CD1c-positive myeloid dendritic cell (primary cell): ENCODE results near the gene KCNN3.
"Not testable (repeated sequence)": the region's sequence is repeated elsewhere in the genome, so short reads cannot be mapped to it uniquely, and the experiment has no call there.

ENCODE experiments used
- DNase-seq: peaks from one replicate; pipeline ENCODE4 v3.0.0-alpha.2; 2016; ENCODE audit errors: extremely low spot score

Gene KCNN3

DNA sequence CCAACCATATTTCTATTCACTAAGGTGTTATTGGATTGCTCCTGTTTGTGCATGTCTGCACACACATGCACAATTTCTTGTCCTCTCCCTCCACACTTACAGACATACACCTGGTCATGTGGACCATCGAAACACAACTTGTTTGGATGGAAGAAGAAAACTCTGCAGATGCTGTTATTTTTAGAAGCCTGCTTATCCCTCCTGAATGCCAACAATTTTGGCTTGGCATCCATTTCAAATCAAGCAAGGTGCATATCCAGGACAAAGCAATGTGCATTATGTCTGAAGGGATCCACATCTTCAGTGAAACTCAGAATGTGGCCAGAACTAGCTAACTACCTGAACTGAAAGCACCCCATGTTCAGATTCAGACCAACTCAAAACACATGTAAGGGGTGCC lies 163.2 kb downstream of the KCNN3 start:
- DNase-seq: no peak

DNA sequence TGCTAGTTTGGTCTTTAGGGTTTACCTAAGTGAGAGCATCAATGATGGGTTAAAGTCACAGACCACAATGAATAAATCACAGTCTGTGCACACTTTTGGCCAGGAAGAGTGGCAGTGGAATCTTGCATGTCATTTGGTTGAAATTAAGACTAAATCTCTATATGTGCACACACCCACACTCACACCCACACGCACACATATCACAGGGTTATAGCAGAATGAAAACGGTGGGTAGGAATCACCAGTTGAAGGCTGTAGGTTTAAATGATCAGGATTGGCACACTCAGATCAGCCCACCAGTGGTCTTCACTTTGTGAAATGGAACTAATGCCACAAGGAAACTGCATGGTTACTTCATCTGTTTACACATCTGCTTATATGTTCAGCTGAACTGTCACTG lies 164.5 kb downstream of the KCNN3 start:
- DNase-seq: no peak

DNA sequence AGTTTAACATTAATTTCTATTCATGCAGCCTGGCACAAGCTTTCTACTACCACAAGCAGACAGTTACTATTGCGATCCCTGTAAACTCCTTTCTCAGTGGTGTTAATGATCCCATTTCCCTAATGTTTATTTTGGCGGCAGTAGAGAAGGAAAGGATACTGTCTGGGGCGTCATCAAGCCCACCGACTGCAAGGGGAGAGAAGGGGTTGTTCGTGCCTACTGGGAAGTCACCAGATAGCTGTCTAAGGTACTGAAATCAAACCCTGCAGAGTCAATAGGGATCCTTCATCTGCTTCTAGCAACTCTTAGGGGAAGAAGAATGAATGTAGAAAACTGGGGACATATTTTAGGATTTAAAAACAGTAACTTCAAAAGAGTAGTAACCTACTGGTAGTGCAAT lies 166.9 kb downstream of the KCNN3 start:
- no peak for DNase-seq

DNA sequence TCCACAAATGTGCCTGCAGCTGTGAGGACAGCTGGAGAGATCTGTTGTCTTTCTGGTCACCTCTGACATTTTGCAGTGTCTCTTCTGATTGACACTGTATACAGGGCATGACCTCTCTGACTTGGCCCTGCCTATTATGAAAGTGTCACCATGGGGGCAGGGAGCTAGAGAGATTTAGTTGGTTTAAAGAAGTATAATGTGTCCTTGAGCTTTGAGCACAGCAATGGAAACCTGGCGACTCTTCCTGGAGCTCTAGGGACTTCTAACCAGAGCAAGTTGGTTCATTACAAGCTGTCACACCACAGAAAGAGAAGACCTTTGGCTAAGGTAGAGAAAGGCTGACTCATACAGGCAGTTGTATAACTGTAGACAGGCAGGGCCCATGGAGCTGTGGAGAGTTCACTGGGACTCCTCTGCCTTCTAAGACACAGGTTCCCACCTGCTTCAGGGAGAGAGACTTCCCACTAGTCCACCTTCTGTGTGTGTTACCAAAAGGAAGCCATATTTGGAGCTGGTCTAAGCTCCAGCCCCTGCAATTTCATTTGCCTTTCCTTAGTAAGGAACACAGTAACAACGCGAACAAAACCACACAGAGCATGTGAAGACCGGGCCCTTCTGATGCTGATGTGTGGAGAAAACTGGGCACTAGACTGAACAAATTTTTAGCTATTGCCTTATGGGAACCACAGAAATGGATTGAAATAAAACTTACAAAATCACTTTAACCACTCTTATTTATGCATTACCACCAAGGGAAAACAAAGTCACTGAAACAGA lies 171.6 kb downstream of the KCNN3 start:
- DNase-seq: no peak

DNA sequence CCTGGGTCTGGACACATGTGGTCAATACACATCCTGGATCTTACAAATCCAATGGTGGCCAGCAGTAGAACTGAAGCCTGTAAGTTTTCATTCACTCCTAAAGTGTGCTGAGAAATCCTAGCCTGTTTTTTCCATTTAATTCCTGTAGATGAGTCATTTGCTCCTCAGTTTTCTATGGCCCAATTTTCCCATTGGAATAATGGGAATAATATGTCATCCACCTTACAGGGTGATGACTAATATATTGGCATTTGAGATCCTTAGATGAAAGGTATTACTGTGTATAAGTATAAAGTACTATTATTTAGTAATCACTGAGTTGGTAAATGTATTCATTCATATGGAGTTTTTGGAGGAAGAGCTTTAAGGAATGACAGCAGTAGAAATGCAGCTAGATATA lies 172.4 kb downstream of the KCNN3 start:
- DNase-seq: no peak

DNA sequence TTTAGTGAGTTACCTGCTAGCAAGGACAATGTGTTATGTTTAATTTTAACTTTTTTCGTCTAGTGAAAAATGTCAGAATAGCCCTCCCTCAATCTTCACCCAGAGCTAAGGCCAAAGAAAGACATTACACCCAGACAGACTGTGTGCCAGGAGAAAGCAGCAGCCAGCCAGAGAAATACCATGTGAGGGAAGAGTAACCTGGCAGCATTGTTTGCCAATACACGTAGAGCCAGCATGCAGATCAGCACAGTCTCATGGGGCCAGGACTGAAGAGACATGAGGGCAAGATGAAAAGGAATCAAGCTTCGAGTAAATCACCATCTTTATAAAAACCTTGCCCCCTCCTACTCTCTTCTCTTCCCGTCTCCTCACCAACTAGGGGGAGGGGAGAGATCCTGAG lies 173.6 kb downstream of the KCNN3 start:
- no peak for DNase-seq

DNA sequence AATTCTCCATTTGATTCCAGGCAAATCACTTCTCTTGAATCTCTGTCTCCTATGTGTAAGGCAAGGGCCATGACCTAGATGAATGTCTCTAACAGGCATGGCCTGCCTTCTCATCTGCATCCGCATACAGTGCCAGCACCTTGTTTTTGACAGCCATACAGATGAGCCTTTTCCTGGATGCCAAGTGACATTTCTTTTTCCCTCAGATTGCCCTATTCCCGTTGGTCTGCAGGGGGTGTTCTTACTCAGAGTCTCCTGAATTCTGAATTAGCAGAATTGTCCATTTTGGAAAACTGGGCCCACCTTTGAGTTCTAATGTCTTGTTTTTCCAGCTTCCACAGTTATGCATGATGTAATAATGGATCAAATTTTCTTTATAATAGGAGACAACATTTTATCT lies 174.1 kb downstream of the KCNN3 start:
- no peak for DNase-seq

DNA sequence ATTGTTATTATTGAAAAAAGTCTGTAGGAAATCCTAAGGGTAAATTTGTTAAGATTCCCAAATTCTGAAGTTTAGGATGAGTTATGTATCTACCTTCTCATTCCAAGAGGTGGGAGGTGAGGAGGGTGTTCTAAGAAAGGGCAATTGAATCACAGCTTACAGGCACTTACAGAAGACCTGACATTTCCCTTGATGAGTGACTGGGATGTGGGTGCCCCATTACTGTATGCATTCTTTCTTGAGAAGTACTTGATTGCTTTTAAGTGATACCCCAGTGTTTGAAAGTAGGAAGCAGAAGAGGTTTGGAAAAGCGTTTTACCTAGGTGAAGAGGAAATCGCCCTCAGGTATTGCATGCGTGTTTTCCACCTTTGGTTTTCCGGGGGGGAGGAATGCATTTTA lies 175.1 kb downstream of the KCNN3 start:
- no peak for DNase-seq

DNA sequence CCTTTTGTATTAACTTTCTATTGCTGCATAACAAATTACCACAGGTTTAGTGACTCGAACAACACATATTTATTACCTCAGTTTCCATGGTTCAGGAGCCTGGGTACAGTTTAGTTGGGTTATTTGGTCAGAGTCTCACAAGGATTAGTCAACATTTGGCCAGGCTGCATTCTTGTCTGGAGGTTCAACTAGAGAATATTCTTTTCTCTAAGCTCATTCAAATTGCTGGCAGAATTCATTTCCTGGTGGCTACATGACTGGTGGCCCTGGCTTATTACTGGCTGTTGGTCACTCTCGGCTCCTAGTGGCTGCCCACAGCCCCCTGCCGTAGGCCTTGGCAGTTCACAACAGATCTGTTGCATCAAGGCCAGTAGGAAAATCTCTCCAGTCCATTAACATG lies 181.0 kb downstream of the KCNN3 start:
- DNase-seq: no peak

DNA sequence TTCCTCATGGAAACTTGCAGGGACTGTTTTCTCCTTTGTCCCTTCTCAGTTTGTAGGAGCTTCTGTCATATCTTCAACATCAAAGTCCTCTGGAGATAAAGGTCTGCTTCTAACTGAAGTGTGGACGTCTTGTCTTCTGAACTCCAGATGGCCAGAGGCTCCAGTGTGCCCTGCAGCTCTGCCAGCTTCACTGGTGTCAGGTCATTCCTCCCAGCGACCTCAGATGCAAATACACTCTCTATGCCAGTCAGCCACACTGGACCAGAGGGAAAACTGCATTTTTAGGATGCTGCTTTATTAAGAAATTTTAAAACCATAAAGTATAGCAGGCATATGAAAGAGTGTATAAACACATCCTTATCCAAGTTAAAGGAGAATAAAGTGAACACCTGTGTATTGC lies 183.6 kb downstream of the KCNN3 start:
- DNase-seq: no peak

DNA sequence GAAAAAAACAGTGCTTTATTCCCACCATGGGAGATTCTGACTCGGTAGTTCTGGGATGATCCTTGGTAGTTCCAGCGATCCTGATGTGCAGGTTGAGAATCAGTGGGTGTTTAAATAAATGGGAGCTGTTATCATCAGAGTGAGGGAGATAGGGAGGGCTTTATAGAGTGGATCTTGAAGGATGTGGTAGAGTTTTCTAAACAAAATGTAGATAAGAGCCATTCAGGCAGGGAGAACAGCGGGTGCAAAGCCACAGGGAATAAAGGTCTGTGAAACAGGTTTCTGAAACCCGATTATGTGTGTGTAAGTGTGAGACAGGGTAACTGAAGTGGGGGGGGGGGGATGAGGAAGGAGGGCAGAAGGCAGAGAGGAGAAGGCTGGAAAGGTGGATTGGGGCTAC lies 186.3 kb downstream of the KCNN3 start:
- DNase-seq: no peak

DNA sequence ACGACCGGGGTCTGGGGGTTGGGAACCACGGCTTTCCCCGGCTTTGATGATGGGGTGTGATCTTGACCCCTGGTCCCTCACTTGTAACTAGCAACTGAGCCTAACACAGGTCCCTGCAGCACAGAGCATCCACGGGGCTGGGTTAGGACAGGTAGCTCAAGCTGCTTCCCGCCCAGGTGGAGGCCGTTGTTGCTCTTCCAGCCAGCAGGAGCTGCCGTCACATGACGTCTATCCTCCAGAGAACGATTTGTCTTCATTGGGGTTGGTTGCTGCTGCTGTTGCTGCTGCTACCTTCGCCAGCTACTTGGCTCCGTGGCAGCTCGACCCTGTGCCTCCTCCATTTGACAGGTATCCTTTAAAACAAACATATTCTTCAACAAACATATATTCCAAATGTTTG lies 187.8 kb downstream of the KCNN3 start:
- DNase-seq: no peak

DNA sequence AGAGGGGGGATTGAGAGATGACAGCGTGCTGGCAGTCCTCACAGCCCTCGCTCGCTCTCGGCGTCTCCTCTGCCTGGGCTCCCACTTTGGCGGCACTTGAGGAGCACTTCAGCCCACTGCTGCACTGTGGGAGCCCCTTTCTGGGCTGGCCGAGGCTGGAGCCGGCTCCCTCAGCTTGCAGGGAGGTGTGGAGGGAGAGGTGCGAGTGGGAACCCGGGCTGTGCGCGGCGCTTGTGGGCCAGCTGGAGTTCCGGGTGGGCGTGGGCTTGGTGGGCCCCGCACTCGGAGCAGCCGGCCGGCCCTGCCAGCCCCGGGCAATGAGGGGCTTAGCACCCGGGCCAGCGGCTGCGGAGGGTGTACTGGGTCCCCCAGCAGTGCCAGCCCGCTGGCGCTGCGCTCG lies 192.2 kb downstream of the KCNN3 start:
- not testable (repeated sequence) for DNase-seq

DNA sequence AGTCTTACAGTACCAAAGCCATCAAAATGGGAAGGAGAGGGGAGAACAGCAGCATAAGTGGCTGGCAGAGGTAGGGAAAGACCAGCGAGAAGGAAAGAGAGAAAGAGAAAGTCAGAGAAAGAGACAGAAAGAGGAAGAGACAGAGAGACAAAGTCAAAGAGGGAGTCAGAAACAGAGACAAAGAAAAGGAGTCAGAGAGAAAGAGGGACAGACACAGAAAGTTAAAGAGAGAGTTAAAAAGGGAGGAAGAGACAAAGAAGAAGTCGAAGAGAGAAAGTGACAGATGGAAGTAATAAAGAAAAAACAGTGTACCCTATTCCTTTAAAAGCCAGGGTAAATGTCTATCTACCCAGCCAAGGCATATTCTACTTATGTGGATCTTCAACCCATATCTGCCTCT lies 193.2 kb downstream of the KCNN3 start:
- not testable (repeated sequence) for DNase-seq

DNA sequence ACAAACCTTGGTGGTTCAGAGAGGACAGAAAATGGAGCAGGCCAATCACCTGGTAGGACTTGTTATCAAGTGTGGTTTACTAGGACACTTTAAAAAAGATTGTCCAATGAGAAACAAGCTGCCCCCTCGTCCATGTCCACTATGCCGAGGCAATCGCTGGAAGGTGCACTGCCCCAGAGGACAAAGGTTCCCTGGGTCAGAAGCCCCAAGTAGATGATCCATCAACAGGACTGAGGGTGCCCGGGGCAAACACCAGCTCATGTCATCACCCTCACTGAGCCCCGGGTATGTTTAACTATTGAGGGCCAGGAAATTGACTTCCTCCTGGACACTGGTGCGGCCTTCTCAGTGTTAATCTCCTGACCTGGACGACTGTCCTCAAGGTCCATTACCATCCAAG lies 195.6 kb downstream of the KCNN3 start:
- DNase-seq: not testable (repeated sequence)

DNA sequence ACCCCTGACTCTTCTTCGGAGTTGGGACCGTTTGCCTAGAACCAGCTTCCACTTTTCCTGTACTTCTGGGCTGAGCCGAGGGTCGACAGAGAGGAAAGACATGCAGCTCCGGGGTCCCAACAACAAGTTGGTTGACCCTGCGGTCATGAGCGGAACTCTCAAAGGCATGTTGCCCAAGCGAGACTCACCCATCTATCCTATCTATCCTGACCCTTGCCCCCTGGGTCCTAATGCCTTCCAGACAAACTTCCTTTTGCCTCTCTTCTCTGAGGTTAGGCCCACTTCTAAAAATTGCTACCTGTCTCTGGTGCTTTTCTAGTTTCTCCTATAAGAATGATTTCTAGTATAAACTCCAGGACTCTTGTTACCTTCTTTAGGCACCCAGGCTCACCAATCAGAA lies 197.8 kb downstream of the KCNN3 start:
- not testable (repeated sequence) for DNase-seq

DNA sequence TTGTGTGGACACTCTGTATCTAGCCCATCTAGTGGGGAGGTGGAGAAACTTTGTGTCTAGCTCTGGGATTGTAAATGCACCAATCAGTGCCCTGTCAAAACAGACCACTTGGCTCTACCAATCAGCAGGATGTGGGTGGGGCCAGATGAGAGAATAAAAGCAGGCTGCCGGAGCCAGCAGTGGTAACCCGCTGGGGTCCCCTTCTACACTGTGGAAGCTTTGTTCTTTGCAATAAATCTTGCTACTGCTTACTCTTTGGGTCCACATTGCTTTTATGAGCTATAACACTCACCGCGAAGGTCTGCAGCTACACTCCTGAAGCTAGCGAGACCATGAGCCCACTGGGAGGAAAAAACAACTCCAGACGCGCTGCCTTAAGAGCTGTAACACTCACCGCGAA lies 198.7 kb downstream of the KCNN3 start:
- not testable (repeated sequence) for DNase-seq

DNA sequence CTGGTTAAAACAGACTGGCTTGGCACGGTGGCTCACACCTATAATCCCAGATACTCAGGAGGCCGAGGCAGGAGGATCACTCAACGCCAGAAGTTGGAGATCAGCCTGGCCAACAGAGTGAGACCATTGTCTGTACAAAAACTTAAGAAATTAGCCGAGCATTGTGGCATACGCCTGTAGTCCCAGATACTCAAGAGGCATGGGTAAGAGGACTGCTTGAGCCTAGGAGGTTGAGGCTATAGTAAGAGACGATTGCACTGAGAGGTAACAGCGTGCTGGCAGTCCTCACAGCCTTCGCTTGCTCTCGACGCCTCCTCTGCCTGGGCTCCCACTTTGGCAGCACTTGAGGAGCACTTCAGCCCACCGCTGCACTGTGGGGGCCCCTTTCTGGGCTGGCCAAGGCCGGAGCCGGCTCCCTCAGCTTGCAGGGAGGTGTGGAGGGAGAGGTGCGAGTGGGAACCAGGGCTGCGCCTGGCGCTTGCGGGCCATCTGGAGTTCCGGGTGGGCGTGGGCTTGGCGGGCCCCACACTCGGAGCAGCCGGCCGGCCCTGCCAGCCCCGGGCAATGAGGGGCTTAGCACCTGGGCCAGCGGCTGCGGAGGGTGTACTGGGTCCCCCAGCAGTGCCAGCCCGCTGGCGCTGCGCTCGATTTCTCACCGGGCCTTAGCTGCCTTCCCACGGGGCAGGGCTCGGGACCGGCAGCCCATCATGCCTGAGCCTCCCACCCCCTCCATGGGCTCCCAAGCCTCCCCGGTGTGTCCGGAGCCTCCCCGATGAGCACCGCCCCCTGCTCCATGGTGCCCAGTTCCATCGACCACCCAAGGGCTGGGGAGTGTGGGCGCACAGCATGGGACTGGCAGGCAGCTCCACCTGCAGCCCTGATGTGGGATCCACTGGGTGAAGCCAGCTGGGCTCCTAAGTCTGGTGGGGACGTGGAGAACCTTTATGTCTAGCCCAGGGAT lies 199.5 kb downstream of the KCNN3 start:
- DNase-seq: not testable (repeated sequence)

DNA sequence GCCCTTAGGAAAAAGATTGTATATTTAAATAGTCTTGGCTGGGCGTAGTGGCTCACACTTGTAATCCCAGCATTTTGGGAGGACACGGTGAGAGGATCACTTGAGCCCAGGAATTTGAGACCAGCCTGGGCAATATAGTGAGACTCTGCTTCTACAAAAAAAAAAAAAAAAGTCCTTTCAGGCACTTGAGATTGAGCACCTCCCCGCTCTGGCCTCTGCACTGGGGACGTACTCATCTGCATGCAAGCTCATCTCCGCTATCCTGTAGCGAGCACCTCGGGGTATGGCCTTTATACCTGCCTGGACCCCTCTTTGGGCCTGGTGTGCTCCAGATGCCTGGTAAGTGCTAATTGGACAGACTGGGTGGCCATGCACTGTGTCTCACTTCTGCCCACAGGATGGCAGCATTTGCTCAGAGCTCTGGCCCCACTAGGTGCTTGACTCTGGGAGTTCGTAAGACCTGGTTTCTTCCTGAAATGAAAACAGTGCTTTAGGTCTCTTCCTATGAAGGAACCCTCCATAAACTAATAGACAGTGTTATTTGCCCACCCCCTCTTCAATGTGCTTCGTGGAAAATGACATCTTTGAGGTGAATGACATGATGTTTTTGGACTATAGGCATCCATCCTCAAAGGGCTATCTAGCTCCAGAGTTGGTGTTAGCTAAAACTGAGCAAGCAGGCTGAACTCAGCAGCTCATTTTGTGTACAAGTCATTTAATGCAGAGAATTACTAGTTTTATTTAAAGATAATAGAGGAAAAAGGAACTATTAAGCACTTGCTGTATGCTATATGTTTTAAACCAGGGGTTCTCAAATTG lies 200.4 kb downstream of the KCNN3 start:
- peak; percentile 82 for DNase-seq

DNA sequence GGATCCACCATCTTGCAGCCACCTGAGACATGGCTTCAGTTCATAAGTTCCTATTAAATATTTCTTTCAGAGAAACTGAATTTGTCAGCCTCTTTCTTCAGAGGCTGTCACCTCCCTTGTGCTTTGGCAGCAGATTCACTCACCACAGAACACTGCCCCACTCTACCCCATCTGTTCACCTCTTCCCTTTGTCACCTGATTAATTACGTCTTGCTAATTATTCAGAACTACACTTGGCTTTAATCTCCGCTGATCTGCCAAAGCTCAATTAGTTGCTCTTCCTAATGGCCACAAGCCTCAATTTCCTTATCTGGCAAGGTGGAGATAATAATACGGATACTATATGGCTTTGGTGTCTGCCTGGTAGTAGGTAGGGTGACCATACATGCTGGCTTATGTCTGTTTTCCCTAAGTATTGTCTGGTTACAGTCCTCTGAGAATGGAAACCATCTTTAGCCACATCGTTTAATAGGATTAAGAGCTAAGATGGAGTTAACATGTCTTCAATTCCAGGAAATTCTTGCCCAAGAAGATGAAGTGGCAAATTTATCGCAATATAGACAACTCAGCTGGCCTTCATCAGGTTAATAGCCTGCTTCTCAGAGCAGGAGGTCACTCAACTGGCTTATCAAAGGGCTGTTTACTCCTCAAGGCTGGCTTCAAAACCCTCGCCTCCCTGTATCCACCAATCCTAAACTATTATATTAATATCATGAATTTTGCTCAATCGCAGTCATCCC lies 203.9 kb downstream of the KCNN3 start:
- no peak for DNase-seq

DNA sequence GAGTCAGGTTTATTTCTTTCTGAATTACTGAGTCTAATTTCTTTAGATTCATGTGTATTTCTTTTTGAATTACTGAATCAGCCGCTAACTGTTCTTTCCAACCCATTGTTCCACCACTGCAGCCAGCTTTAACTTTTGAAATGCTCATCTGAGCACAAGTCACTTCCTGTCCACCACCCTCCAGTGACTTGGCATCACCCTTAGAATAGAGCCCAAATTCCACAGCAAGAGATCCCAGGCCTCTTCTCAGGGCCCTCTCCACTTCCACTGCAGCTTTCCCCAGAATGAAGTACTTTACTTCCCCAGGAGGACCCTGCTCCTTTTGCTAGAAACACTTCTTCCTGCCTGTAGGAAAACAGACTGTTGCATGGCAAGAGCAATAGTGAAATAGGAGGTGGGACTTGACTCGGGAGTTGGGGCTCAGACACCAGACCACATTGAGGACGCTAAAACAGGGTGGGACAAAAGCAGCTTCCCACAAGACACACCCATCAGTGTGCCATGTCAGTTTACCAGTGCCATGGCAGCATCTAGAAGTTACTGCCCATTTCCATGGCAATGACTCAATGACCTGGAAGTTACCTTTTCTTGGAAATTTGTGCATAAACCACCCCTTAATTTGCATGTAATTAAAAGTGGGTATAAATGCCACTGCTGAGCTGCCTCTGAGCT lies 205.6 kb downstream of the KCNN3 start:
- no peak for DNase-seq
